Activated gamma-delta T cell (primary cell): Measurements from ENCODE around the gene SGIP1.
"Not testable (repeated sequence)": the region's sequence is repeated elsewhere in the genome, so short reads cannot be mapped to it uniquely, and the experiment has no call there.

Experiments
- DNase-seq: peaks from one replicate; lab custom pipeline; 2025; lab: John Stamatoyannopoulos, UW

SGIP1 gene

DNA sequence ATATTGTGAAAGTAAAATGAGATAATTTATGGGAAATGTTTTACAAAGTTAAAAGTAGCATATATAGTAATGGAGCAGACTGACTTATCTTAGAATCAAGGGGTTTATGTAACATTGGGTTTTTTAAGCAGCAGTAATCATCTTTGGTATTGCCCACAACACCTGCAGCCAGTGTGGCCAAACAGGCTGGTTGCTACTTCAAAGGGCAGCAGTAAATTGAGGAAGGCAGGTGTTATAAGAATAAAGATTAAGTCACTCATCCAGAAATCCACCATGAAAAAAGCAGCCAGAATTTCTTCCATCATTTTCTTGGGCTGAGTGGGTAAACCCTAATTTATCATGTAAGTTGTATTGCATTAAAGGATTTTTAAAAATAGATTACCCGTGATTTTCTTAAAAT is 235.0 kb downstream of the SGIP1 start:
- DNase-seq: no peak

DNA sequence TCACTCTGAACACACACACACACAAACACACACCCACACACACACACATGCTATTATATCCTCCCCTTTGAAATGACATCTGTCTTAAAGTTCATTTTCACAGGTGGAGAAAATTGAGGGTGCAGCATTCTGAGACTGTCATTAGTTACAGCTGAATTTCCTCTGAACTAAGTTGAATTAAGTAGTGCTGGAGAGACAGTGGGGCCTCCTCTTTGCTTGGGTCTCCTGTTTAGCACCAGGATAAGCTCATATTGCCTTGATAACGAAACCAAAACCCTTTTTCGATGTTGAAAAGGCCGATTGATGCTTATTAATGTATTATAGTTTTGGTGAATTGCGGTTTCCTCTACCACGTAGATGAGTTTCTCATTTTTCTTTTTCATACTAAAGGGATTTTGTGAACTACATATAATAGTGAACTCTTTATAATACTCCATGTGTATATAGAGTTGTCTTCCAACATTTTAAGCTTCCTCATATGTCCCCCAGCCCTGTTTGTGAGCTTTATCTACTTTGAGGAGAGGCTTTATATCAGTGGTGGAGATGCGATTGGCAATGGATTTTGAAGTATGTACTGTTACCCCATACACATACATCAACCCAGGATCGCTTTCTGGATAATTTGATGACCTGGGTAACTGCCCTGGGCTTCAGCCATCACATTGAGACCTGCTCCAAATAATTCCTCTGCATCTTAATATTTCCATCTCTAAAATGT is 235.7 kb downstream of the SGIP1 start:
- no peak for DNase-seq

GRCh38 chr1:66770240-66770639 is 236.3 kb downstream of the SGIP1 start:
- DNase-seq: no peak

DNA sequence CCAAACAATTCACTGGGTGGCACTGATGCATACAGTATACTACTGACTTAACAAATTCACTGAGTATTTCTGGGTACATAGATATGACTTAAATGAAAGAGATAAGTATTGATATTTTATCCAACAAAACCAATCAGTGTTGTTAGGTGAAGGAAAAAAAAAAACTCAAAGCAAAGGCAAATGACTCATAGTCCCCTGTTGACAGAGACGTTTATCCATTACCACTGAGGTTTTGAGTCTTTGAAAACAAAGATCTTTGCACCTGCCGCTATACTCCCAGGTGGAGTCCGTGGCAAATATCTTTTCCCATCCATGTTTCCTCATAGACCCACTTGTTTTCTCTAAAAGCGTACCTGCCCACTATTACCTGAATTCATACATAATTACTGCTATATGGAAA is 236.7 kb downstream of the SGIP1 start:
- DNase-seq: no peak

- no peak for DNase-seq
These were observed 239.3 kb downstream of the SGIP1 start for GRCh38 chr1:66773227-66773626.

DNA sequence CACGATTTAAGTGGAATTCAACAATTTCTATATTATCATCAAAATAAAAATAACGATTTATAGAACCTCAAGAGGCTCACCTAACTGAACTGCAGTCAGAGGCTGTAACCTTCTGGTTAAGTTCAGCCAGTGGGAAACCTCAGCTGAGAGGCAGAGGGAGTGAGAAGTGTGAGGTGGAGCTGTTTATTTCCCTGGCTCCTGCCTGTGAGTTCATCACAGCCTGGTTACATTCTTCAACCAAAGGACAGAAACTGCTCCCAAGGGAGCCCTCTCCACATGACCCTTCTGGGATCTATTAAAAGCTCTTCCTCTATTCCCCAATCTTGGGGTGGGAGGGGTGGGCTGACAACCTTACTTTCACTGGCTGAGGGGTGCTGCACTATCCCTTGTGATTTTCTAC is 240.5 kb downstream of the SGIP1 start:
- DNase-seq: no peak

DNA sequence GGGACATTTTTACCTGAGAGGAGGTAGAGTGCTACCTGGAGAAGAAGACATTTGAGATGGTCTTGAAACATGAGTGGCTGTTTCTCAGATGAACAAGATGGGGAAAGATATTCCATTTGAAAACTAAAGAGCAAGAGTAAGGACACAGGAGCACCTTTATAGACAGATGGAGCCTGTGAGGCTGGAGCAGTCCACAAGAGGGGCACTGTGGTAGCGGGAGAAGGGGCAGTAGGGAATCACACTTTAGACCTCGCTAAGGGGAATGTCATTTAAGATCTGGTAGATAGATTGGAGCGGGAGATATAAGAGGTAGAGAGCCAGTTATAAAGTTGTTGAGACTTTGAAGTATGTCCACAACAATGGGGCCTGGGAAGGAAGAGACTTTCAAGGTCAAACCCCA is 241.7 kb downstream of the SGIP1 start:
- DNase-seq: no peak

- DNase-seq: no peak
These were observed 243.9 kb downstream of the SGIP1 start for GRCh38 chr1:66777831-66778230.

DNA sequence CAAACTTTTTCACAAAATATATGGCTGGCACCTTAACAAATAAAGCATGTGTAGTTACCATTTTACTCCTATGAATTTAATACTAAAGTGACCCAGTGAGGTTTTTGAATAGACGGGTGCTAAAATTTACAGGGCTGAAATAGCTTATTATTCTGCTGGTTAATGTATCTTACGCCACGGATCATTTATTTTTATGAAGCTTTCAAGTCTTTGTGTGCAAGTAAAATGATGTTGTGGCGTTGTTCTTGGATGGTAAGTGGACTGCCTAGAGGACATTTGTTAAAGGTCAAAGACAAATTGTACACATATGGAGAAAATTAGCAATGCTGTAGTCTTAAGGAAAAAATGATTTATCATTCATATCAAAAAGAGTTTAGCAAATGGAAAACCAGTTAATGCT is 244.3 kb downstream of the SGIP1 start:
- DNase-seq: no peak

DNA sequence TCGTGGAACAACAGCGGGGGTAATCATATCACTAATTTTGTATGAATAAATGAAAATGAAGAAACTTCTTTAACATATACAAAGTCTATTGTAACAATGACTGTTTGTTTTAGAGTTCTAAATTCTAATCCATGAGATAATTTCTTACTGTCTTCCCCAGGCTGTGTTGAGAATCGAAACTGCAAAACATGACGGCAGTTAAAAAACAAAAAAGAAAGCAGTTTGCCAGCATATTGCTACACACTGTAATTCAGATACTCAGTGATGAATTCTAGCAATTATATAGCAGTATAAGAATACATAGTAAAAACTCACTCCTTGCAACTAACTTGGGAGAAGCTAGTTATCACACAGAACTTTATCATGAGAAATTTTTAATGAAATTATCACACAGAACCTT is 245.0 kb downstream of the SGIP1 start:
- no peak for DNase-seq

DNA sequence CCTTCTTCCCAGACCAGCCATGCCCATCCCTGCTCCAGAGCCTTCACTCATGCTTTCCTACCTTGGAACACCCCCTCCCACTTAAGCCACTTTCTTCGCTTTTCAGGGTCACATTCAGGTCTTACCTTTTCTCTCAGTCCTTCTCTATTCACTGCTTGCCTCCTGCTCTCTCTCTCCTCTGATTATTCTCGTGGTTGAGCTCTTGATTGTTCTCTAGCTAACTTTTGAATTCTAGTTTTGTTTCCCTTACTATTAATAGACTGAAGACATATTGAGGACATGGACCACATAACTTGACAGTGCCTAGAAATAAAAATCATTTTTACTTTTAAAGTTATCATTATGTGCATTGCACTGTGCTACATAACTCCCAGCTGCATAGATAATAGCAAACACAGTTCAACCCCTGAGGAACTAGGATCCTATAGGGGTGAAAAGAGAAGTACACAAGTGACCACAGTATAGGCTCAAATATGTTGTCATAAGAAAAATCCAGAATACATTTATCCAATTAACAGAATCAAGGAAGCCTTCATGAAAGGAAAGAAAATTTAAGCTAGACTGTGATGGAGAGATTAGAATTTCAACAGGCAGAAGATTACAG is 245.6 kb downstream of the SGIP1 start:
- DNase-seq: no peak

GRCh38 chr1:66785800-66786199 is 251.8 kb downstream of the SGIP1 start:
- not testable (repeated sequence) for DNase-seq

DNA sequence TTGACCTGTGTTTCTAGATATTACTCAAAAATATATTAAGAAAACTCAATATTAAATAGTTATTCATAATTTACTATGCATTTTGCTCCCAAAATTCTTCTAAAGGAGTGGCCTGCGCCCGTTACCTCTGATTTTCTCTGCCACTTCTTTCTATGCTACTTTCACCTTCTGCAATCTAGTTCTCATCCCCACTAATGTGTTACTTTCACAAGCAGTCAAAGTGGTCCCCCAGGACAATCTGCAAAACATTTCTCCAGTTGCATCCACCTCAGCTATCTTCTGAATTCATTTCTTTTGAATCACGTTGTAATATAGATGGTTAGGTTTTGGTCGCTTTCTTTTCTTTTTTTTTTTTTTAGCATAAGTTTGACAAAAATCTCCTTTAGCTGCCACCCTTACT is 253.7 kb downstream of the SGIP1 start:
- no peak for DNase-seq

GRCh38 chr1:66788231-66788939 is 254.4 kb downstream of the SGIP1 start:
- no peak for DNase-seq

GRCh38 chr1:66791621-66792610 is 258.0 kb downstream of the SGIP1 start:
- DNase-seq: no peak

DNA sequence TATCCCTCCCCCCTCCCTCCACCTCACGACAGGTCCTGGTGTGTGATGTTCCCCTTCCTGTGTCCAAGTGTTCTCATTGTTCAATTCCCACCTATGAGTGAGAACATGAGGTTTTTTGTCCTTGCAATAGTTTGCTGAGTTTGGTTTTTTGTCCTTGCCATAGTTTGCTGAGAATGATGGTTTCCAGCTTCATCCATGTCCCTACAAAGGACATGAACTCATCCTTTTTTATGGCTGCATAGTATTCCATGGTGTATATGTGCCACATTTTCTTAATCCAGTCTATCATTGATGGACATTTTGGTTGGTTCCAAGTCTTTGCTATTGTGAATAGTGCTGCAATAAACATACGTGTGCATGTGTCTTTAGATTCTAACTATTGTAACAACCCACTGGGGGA is 261.9 kb downstream of the SGIP1 start:
- DNase-seq: not testable (repeated sequence)
